Skin of body (tissue), 2 donors: Measurements from ENCODE around the gene TTC12. TPM values are rescaled to one million over a fixed set of nuclear protein-coding genes. Genes with fewer than 3 reads are reported as not detected.

Experiments
- DNase-seq: peaks from one replicate; lab custom pipeline; 2025; lab: John Stamatoyannopoulos, UW
- total RNA-seq: library from RNA; depleted of rRNA; stranded (reverse); fragments of >200 nt; gene quantifications from one replicate; pipeline ENCODE4 v1.2.3, GENCODE V29; 2014

Gene TTC12
- total RNA-seq: 15.7 TPM

GRCh38 chr11:113314389-113315301 lies at the start of gene TTC12:
Gene TTC12 (plus strand): TSS chr11:113314583. CDS start chr11:113316258, 1,675 bp downstream.
- peak; percentile 71 for DNase-seq

GRCh38 chr11:113265362-113265761 lies 49.0 kb upstream of the TTC12 start:
- DNase-seq: no peak

GRCh38 chr11:113267493-113267892 lies 46.9 kb upstream of the TTC12 start:
- DNase-seq: no peak

GRCh38 chr11:113269096-113269495 lies 45.3 kb upstream of the TTC12 start:
- DNase-seq: no peak

GRCh38 chr11:113269636-113270035 lies 44.7 kb upstream of the TTC12 start:
- DNase-seq: no peak

- no peak for DNase-seq
These were observed 44.3 kb upstream of the TTC12 start for GRCh38 chr11:113270080-113270479.

GRCh38 chr11:113271551-113272245 lies 42.7 kb upstream of the TTC12 start:
- DNase-seq: no peak

- DNase-seq: no peak
These were observed 42.1 kb upstream of the TTC12 start for GRCh38 chr11:113272281-113272680.

GRCh38 chr11:113272927-113273615 lies 41.3 kb upstream of the TTC12 start:
- no peak for DNase-seq

- DNase-seq: no peak
These were observed 40.7 kb upstream of the TTC12 start for GRCh38 chr11:113273720-113274119.

- DNase-seq: no peak
These were observed 39.4 kb upstream of the TTC12 start for GRCh38 chr11:113274713-113275582.

GRCh38 chr11:113275602-113276001 lies 38.8 kb upstream of the TTC12 start:
- DNase-seq: no peak

- DNase-seq: no peak
These were observed 37.9 kb upstream of the TTC12 start for GRCh38 chr11:113276466-113276865.

- DNase-seq: no peak
These were observed 36.5 kb upstream of the TTC12 start for GRCh38 chr11:113277907-113278306.

- DNase-seq: no peak
These were observed 35.9 kb upstream of the TTC12 start for GRCh38 chr11:113278481-113278880.

- DNase-seq: peak; percentile 18
These were observed 35.5 kb upstream of the TTC12 start for GRCh38 chr11:113278925-113279324.

- no peak for DNase-seq
These were observed 34.8 kb upstream of the TTC12 start for GRCh38 chr11:113279591-113279990.

- no peak for DNase-seq
These were observed 33.2 kb upstream of the TTC12 start for GRCh38 chr11:113281052-113281725.

GRCh38 chr11:113282898-113283437 lies 31.4 kb upstream of the TTC12 start:
- no peak for DNase-seq

- no peak for DNase-seq
These were observed 30.5 kb upstream of the TTC12 start for GRCh38 chr11:113283881-113284280.
